GM18867 (cell line): ENCODE results near the gene SERPINB10.
"Not testable (repeated sequence)": the region's sequence is repeated elsewhere in the genome, so short reads cannot be mapped to it uniquely, and the experiment has no call there.

Source experiments
- ATAC-seq: cut with Tn5 transposase; IDR thresholded peaks from one replicate; pipeline ENCODE4 v1.9.1; 2021; ENCODE audit warnings: mild to moderate bottlenecking, moderate library complexity; ENCODE audit not compliant: unreplicated experiment

The SERPINB10 gene

GRCh38 chr18:63940008-63940407 lies 32.2 kb downstream of the SERPINB10 start:
- no peak for ATAC-seq

GRCh38 chr18:63940543-63941050 lies 32.8 kb downstream of the SERPINB10 start:
- ATAC-seq, result not testable (repeated sequence)

- ATAC-seq, result no peak
Observed at GRCh38 chr18:63947051-63947790, 39.5 kb downstream of the SERPINB10 start.

GRCh38 chr18:63949068-63949737 lies 41.4 kb downstream of the SERPINB10 start, which contains the start of gene HMSD:
TSS of gene HMSD (plus strand) at chr18:63949301. CDS start at chr18:63953456, 4,155 bp downstream.
- peak; percentile 92 for ATAC-seq

- peak; percentile 54 for ATAC-seq
Observed at GRCh38 chr18:63951302-63951705, 43.5 kb downstream of the SERPINB10 start.

GRCh38 chr18:63953811-63954210 lies 46.1 kb downstream of the SERPINB10 start:
- ATAC-seq, result no peak

GRCh38 chr18:63956755-63957154 lies 49.0 kb downstream of the SERPINB10 start:
- no peak for ATAC-seq

- no peak for ATAC-seq
Observed at GRCh38 chr18:63960891-63961290, 53.1 kb downstream of the SERPINB10 start.

- ATAC-seq, result no peak
Observed at GRCh38 chr18:63961435-63961980, 53.8 kb downstream of the SERPINB10 start.

- ATAC-seq, result no peak
Observed at GRCh38 chr18:63962137-63962536, 54.4 kb downstream of the SERPINB10 start.

GRCh38 chr18:63963615-63964256 lies 56.0 kb downstream of the SERPINB10 start:
- peak; percentile 83 for ATAC-seq

GRCh38 chr18:63964908-63965307 lies 57.1 kb downstream of the SERPINB10 start:
- no peak for ATAC-seq

GRCh38 chr18:63965716-63966330 lies 58.1 kb downstream of the SERPINB10 start:
- no peak for ATAC-seq

GRCh38 chr18:63969942-63970808 lies 62.4 kb downstream of the SERPINB10 start, which contains the start of gene SERPINB8:
TSS of gene SERPINB8 (plus strand) at chr18:63970081. CDS start at chr18:63978309, 8,228 bp downstream.
- peak; percentile 92 for ATAC-seq

- ATAC-seq, result peak; percentile 0
Observed at GRCh38 chr18:63970809-63971205, 63.0 kb downstream of the SERPINB10 start.

- ATAC-seq, result no peak
Observed at GRCh38 chr18:63971320-63972001, 63.7 kb downstream of the SERPINB10 start.

GRCh38 chr18:63972002-63972376 lies 64.2 kb downstream of the SERPINB10 start:
- ATAC-seq, result no peak

- ATAC-seq, result no peak
Observed at GRCh38 chr18:63974991-63975390, 67.2 kb downstream of the SERPINB10 start.

- no peak for ATAC-seq
Observed at GRCh38 chr18:63975628-63976027, 67.9 kb downstream of the SERPINB10 start.
